Smooth muscle cell (in vitro differentiated cells): ENCODE results near the gene MED22. TPM values are rescaled to one million over a fixed set of nuclear protein-coding genes. Genes with fewer than 3 reads are reported as not detected.

Experiments
- DNase-seq: peaks from one replicate; lab custom pipeline; 2025; ENCODE audit not compliant: unreplicated experiment; lab: John Stamatoyannopoulos, UW
- H2AFZ ChIP-seq: fragments of 200-600 bp; sonication (generic); 2 replicates; pipeline ENCODE4 v1.6.0; 2016; ENCODE audit warnings: antibody characterized with exemption, low read depth, mild to moderate bottlenecking
- H3F3A ChIP-seq: fragments of 200-600 bp; sonication (generic); 2 replicates; pipeline ENCODE4 v1.6.0; 2017; ENCODE audit warnings: antibody characterized with exemption, low read depth
- H3K27ac ChIP-seq: fragments of 200-600 bp; sonication (generic); 2 replicates; pipeline ENCODE4 v1.5.1; 2016; ENCODE audit warnings: low read depth, mild to moderate bottlenecking
- H3K27me3 ChIP-seq: fragments of 200-600 bp; sonication (generic); 2 replicates; pipeline ENCODE4 v1.6.1; 2016; ENCODE audit warnings: low read depth, mild to moderate bottlenecking
- H3K36me3 ChIP-seq: fragments of 200-600 bp; sonication (generic); 2 replicates; pipeline ENCODE4 v1.5.1; 2016; ENCODE audit warnings: low read depth
- H3K4me1 ChIP-seq: fragments of 200-600 bp; sonication (generic); 2 replicates; pipeline ENCODE4 v1.5.1; 2016; ENCODE audit warnings: low read depth
- H3K4me2 ChIP-seq: fragments of 200-600 bp; sonication (generic); 2 replicates; pipeline ENCODE4 v1.6.0; 2016; ENCODE audit warnings: mild to moderate bottlenecking
- H3K4me3 ChIP-seq: fragments of 200-600 bp; sonication (generic); 2 replicates; pipeline ENCODE4 v1.5.1; 2016; ENCODE audit warnings: mild to moderate bottlenecking
- H3K79me2 ChIP-seq: fragments of 200-600 bp; sonication (generic); 2 replicates; pipeline ENCODE4 v1.6.0; 2016; ENCODE audit warnings: low read depth, mild to moderate bottlenecking
- H3K9ac ChIP-seq: fragments of 200-600 bp; sonication (generic); 2 replicates; pipeline ENCODE4 v1.6.0; 2016; ENCODE audit warnings: low read depth
- H3K9me3 ChIP-seq: fragments of 200-600 bp; sonication (generic); replicated peaks from 2 replicates; pipeline ENCODE4 v1.5.1; 2016; ENCODE audit warnings: low read depth
- H4K20me1 ChIP-seq: fragments of 200-600 bp; sonication (generic); 2 replicates; pipeline ENCODE4 v1.6.0; 2016; ENCODE audit warnings: low read depth
- CTCF ChIP-seq: fragments of 200-600 bp; sonication (generic); IDR thresholded peaks from 2 replicates; pipeline ENCODE4 v1.5.1; 2017; ENCODE audit warnings: borderline replicate concordance, mild to moderate bottlenecking, antibody characterized with exemption; ENCODE audit not compliant: insufficient read depth, poor library complexity, severe bottlenecking
- WGBS: methylation state at CpG from one replicate; pipeline ENCODE4 v1.1.7; 2016; ENCODE audit warnings: low lambda C conversion rate; 5-methylcytosine and 5-hydroxymethylcytosine counted together
- polyA plus RNA-seq: library from polyadenylated mRNA; unstranded; fragments of >200 nt; fragmentation: Nextera tagmentation; extraction: Ambion mirVana; gene quantifications from 2 replicates; pipeline ENCODE4 v1.2.1, GENCODE V29; 2016
- total RNA-seq: library from RNA; depleted of rRNA; stranded (reverse); fragments of >200 nt; gene quantifications from 2 replicates; pipeline ENCODE4 v1.2.3, GENCODE V29; 2014

The MED22 gene
- total and polyA plus RNA-seq, 2 experiments from 2014 or later: 9.0 to 17.9 TPM

- Histone ChIP-seq H3K36me3 (no peaks in the 10 kb centered on the region), H4K20me1 (peaks cover 64% of the 10 kb centered on the region), H3K27me3 (no peaks in the 10 kb centered on the region), H2AFZ (no peak within 1 kb of the TSS), H3F3A (peaks cover 45% of the 10 kb centered on the region), H3K4me3 (peak within 1 kb of the TSS; percentile 73), H3K79me2 (peaks cover 23% of the 10 kb centered on the region), H3K4me2 (peak within 1 kb of the TSS; percentile 96), H3K9me3 (no peaks in the 10 kb centered on the region), H3K27ac (peak within 1 kb of the TSS; percentile 51), H3K4me1 (peaks cover 12% of the 10 kb centered on the region), H3K9ac (peak within 1 kb of the TSS; percentile 77)
- 2% methylated on average over 44 of the region's 78 CpGs for WGBS
- peak; percentile 44 for DNase-seq
- TF ChIP-seq CTCF: no peak
Observed at GRCh38 chr9:133356391-133357091, 8.6 kb upstream of the MED22 start, which contains the start of the genes SURF1 and SURF2. Gene SURF1 (minus strand): TSS chr9:133356487. CDS start chr9:133356453, 34 bp downstream. Gene SURF2 (plus strand): TSS chr9:133356550. CDS start chr9:133356593, 43 bp downstream.

- Histone ChIP-seq H3K27ac (peak overlapping the region; percentile 51), H2AFZ (no peak overlapping the region), H4K20me1 (peaks cover 63% of the 10 kb centered on the region), H3K79me2 (peaks cover 23% of the 10 kb centered on the region), H3K9ac (peak overlapping the region; percentile 75), H3K4me3 (peak overlapping the region; percentile 73), H3K9me3 (no peaks in the 10 kb centered on the region), H3K36me3 (no peaks in the 10 kb centered on the region), H3K4me2 (peak overlapping the region; percentile 96), H3F3A (peaks cover 45% of the 10 kb centered on the region), H3K27me3 (no peaks in the 10 kb centered on the region), H3K4me1 (peaks cover 12% of the 10 kb centered on the region)
- no peak for DNase-seq
- TF ChIP-seq CTCF: no peak
- WGBS: 4% methylated on average over 20 of the region's 31 CpGs
Observed at GRCh38 chr9:133355881-133356357, 8.0 kb upstream of the MED22 start.

GRCh38 chr9:133354766-133355165 lies 6.8 kb upstream of the MED22 start:
- H2AFZ ChIP-seq: no peak overlapping the region
- H3K27ac ChIP-seq: no peak overlapping the region
- no peaks in the 10 kb centered on the region for H3K27me3 ChIP-seq
- H3K9ac ChIP-seq: no peak overlapping the region
- no peaks in the 10 kb centered on the region for H3K9me3 ChIP-seq
- H3K4me2 ChIP-seq: no peak overlapping the region
- DNase-seq: no peak
- H4K20me1 ChIP-seq: peaks cover 63% of the 10 kb centered on the region
- no peaks in the 10 kb centered on the region for H3K36me3 ChIP-seq
- peaks cover 47% of the 10 kb centered on the region for H3F3A ChIP-seq
- H3K79me2 ChIP-seq: peaks cover 25% of the 10 kb centered on the region
- no peak for TF ChIP-seq CTCF
- H3K4me3 ChIP-seq: no peak overlapping the region
- peaks cover 12% of the 10 kb centered on the region for H3K4me1 ChIP-seq
- 94% methylated on average over 7 of the region's 7 CpGs for WGBS

GRCh38 chr9:133353548-133353947 lies 5.6 kb upstream of the MED22 start:
- no peak for TF ChIP-seq CTCF
- Histone ChIP-seq H3F3A (peaks cover 57% of the 10 kb centered on the region), H3K36me3 (no peaks in the 10 kb centered on the region), H3K27me3 (no peaks in the 10 kb centered on the region), H3K4me3 (no peak overlapping the region), H3K9ac (no peak overlapping the region), H3K9me3 (no peaks in the 10 kb centered on the region), H3K4me1 (peaks cover 19% of the 10 kb centered on the region), H3K79me2 (peaks cover 37% of the 10 kb centered on the region), H4K20me1 (peaks cover 63% of the 10 kb centered on the region), H3K4me2 (no peak overlapping the region), H3K27ac (peak overlapping the region; percentile 8), H2AFZ (no peak overlapping the region)
- DNase-seq: no peak
- 87% methylated on average over 5 of the region's 5 CpGs for WGBS
